GM23248 (cell line): ENCODE results near the gene PES1.

ENCODE experiments used
- EZH2 ChIP-seq: fragments of 200-600 bp; sonication (generic); IDR thresholded peaks from 2 replicates; pipeline ENCODE4 v1.6.1; 2018; ENCODE audit warnings: antibody characterized with exemption, mild to moderate bottlenecking; ENCODE audit not compliant: insufficient read depth, poor library complexity, severe bottlenecking
- EZH2phosphoT487 ChIP-seq: fragments of 200-600 bp; sonication (generic); IDR thresholded peaks from 2 replicates; pipeline ENCODE4 v1.6.1; 2018; ENCODE audit warnings: antibody characterized with exemption, moderate library complexity, mild to moderate bottlenecking, low read depth; ENCODE audit not compliant: insufficient read depth

GRCh38 chr22:30586414-30586813 is 5.3 kb downstream of the PES1 start:
- TF ChIP-seq EZH2phosphoT487 (no peak), EZH2 (no peak)
